Esophagus muscularis mucosa (tissue), 4 donors: ENCODE data around the gene MX2.

Source experiments
- EP300 ChIP-seq: sonication (generic); formaldehyde crosslinking; IDR thresholded peaks from one replicate; pipeline ENCODE4 v1.6.1; 2017; ENCODE audit warnings: antibody characterized with exemption
- POLR2A ChIP-seq: fragments of 450-650 bp; IDR thresholded peaks from one replicate; pipeline ENCODE4 v1.6.1; 2017; ENCODE audit warnings: antibody characterized with exemption, moderate library complexity, mild to moderate bottlenecking, low read depth
- POLR2AphosphoS5 ChIP-seq, 2 donors: sonication (generic); formaldehyde crosslinking; IDR thresholded peaks; one replicate each; pipeline ENCODE4 v1.6.1; 2017; ENCODE audit warnings: antibody characterized with exemption in 2 of 2
- TF ChIP-seq, protein P1 (sequence below), 3 experiments: fragments of 200-600 bp in 2 of 3; fragments of 450-650 bp in 1 of 3; sonication (generic) in 2 of 3; IDR thresholded peaks; one replicate each; pipeline ENCODE4 v1.5.1; 2017 to 2019; ENCODE audit warnings: antibody characterized with exemption in 3 of 3, mild to moderate bottlenecking in 2 of 3, moderate library complexity in 1 of 3

DNA sequence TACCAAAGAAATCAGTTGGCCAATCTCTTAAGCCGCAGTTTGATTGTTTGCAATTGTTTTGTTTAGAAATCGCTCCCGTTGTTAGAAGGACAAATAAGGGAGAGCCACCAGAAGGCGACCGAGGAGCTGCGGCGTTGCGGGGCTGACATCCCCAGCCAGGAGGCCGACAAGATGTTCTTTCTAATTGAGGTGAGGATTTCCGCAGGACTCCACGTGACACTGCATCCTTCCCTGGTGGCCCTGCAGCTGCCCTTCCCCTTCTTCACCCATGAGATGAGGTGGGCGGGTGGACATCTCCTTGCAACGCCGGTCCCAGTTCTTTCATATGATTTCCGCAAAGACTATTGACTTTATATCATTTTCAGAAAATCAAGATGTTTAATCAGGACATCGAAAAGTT lies 37.0 kb downstream of the MX2 start:
- TF ChIP-seq, protein P1, sequence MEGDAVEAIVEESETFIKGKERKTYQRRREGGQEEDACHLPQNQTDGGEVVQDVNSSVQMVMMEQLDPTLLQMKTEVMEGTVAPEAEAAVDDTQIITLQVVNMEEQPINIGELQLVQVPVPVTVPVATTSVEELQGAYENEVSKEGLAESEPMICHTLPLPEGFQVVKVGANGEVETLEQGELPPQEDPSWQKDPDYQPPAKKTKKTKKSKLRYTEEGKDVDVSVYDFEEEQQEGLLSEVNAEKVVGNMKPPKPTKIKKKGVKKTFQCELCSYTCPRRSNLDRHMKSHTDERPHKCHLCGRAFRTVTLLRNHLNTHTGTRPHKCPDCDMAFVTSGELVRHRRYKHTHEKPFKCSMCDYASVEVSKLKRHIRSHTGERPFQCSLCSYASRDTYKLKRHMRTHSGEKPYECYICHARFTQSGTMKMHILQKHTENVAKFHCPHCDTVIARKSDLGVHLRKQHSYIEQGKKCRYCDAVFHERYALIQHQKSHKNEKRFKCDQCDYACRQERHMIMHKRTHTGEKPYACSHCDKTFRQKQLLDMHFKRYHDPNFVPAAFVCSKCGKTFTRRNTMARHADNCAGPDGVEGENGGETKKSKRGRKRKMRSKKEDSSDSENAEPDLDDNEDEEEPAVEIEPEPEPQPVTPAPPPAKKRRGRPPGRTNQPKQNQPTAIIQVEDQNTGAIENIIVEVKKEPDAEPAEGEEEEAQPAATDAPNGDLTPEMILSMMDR (IDR thresholded peaks at IDR 0.05): no peak
- TF ChIP-seq POLR2A: no peak
- TF ChIP-seq POLR2AphosphoS5 (IDR thresholded peaks at IDR 0.05): no peak
- TF ChIP-seq EP300: no peak
